Effector CD4-positive, alpha-beta T cell (primary cell): ENCODE measurements around the gene TGIF2LX. TPM values are rescaled to one million over a fixed set of nuclear protein-coding genes. Genes with fewer than 3 reads are reported as not detected.
"Not testable (repeated sequence)": the region's sequence is repeated elsewhere in the genome, so short reads cannot be mapped to it uniquely, and the experiment has no call there.

Experiments used
- DNase-seq: peaks from one replicate; pipeline ENCODE4 v3.0.0-alpha.2; 2020
- total RNA-seq: gene quantifications from one replicate; lab custom pipeline; 2026; lab: John Stamatoyannopoulos, UW

The TGIF2LX gene
- not detected for total RNA-seq

DNA sequence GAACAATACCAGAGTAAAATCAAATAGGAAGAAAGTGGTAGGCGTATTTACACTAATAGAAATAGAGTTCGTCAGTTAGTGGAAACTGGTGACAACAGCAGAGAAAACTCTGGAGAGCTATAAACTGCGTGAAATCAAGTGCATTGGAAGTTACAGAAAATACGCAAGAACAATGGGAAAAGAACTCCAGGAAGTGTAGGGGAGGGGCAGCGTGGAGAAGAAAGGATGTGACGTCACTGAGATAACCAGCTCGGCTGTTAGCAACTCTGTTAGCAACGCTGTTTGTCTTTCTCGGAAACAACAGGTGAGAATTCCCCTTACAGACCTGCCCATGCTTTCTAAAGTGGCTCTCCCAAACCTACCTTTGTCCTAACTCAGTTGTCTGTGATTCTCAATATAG is at the start of gene TGIF2LX:
TSS of gene TGIF2LX (plus strand) at position 244 of the 400 bp plus-strand sequence. CDS start 178 bp downstream, outside the sequence.
- not testable (repeated sequence) for DNase-seq

DNA sequence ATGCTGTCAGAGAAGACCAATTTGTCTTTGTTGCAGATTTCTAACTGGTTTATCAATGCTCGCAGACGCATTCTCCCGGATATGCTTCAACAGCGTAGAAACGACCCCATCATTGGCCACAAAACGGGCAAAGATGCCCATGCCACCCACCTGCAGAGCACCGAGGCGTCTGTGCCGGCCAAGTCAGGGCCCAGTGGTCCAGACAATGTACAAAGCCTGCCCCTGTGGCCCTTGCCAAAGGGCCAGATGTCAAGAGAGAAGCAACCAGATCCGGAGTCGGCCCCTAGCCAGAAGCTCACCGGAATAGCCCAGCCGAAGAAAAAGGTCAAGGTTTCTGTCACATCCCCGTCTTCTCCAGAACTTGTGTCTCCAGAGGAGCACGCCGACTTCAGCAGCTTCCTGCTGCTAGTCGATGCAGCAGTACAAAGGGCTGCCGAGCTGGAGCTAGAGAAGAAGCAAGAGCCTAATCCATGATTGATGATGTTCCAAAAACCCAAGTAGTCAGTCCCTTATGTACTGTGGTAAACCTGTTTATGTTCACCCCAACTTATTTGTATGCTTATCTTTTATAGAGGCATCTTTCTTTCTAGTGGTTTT is 728 bp downstream of the TGIF2LX start:
- DNase-seq: not testable (repeated sequence)

DNA sequence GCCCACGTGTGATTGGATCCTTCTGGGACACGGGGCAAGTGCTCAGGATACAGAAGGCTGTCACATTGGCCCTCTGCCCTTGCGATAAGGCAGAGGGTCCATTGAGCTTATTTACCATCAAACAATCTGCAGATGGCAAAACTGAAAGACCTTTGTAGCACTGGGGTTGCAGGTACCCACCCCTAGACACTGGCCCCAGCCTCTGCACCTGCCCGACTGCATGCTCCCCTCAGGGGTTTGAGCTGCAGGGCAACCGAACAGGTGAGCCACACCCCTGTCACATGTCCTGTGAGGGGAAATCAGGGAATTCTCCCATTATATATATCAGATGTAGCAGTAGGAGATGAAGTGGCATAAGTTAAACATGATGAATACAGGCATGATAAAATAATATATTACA is 21.4 kb downstream of the TGIF2LX start:
- DNase-seq: not testable (repeated sequence)

DNA sequence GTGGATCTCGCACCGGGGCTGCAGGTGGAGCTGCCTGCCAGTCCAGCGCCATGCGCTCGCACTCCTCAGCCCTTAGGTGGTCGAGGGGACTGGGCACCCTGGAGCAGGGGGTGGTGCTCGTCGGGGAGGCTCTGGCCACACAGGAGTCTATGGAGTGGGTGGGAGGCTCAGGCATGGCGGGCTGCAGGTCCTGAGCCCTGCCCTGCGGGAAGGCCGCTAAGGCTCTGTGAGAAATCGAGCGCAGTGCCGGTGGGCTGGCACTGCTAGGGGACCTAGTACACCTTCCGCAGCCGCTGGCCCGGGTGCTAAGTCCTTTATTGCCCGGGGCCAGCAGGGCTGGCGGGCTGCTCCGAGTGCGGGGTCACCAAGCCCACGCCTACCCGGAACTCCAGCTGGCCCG is 43.9 kb downstream of the TGIF2LX start:
- not testable (repeated sequence) for DNase-seq
